ENCODE results near the gene C19orf47. TPM values are rescaled to one million over a fixed set of nuclear protein-coding genes. Genes with fewer than 3 reads are reported as not detected.

Gene C19orf47
- polyA plus RNA-seq, 1 donor from 2014 or later, result 22.8 TPM

GRCh38 chr19:40392894-40393517 lies 44.8 kb upstream of the C19orf47 start:
- H3K27me3 ChIP-seq (ENCODE audit: insufficient read depth, low read depth, low read length), result no peaks in the 10 kb centered on the region
- H2AFZ ChIP-seq (ENCODE audit: low read depth, low read length), result no peak overlapping the region
- H3K4me2 ChIP-seq (ENCODE audit: low read length), result no peak overlapping the region
- TF ChIP-seq MXI1 (conservative IDR thresholded peaks at IDR 0.05; ENCODE audit: poor library complexity, severe bottlenecking) (no peak), EP300 (conservative IDR thresholded peaks at IDR 0.05; ENCODE audit: poor library complexity, severe bottlenecking) (no peak), REST (IDR thresholded peaks at IDR 0.05; ENCODE audit: borderline replicate concordance) (no peak), TAF1 (IDR thresholded peaks at IDR 0.05; ENCODE audit: low read depth) (no peak), RAD21 (conservative IDR thresholded peaks at IDR 0.05) (no peak), EZH2 (IDR thresholded peaks at IDR 0.05; ENCODE audit: borderline replicate concordance, insufficient read depth, low read length, poor library complexity, severe bottlenecking) (no peak), CTCF (IDR thresholded peaks at IDR 0.05; ENCODE audit: poor library complexity, severe bottlenecking) (no peak), POLR2AphosphoS5 (IDR thresholded peaks at IDR 0.05) (no peak), SMC3 (conservative IDR thresholded peaks at IDR 0.05; ENCODE audit: poor library complexity) (no peak)
- no peaks in the 10 kb centered on the region for H4K20me1 ChIP-seq (ENCODE audit: insufficient read depth)
- no peaks in the 10 kb centered on the region for H3K9me2 ChIP-seq (ENCODE audit: insufficient read depth, low read length)
- H3K79me2 ChIP-seq (replicated peaks; ENCODE audit: insufficient read depth, low read length), result no peaks in the 10 kb centered on the region
- no peaks in the 10 kb centered on the region for H3F3A ChIP-seq (ENCODE audit: insufficient read depth, low read length, poor library complexity, severe bottlenecking)
- H3K9ac ChIP-seq (ENCODE audit: low read length), result no peak overlapping the region
- no peak overlapping the region for H3K4me3 ChIP-seq (ENCODE audit: low read length)
- no peak overlapping the region for H3K27ac ChIP-seq (ENCODE audit: low read length)
- H3K36me3 ChIP-seq (ENCODE audit: insufficient read depth, low read length), result no peaks in the 10 kb centered on the region
- no peaks in the 10 kb centered on the region for H3K9me3 ChIP-seq (ENCODE audit: low read length)

GRCh38 chr19:40392123-40392522 lies 43.9 kb upstream of the C19orf47 start:
- Histone ChIP-seq H3K27me3 (ENCODE audit: insufficient read depth, low read depth, low read length) (no peaks in the 10 kb centered on the region), H3F3A (ENCODE audit: insufficient read depth, low read length, poor library complexity, severe bottlenecking) (no peaks in the 10 kb centered on the region), H3K79me2 (replicated peaks; ENCODE audit: insufficient read depth, low read length) (no peaks in the 10 kb centered on the region), H3K4me3 (ENCODE audit: low read length) (no peak overlapping the region), H2AFZ (ENCODE audit: low read depth, low read length) (no peak overlapping the region), H4K20me1 (ENCODE audit: insufficient read depth) (no peaks in the 10 kb centered on the region), H3K9ac (ENCODE audit: low read length) (no peak overlapping the region), H3K36me3 (ENCODE audit: insufficient read depth, low read length) (no peaks in the 10 kb centered on the region), H3K4me2 (ENCODE audit: low read length) (no peak overlapping the region), H3K9me3 (ENCODE audit: low read length) (no peaks in the 10 kb centered on the region), H3K9me2 (ENCODE audit: insufficient read depth, low read length) (no peaks in the 10 kb centered on the region), H3K27ac (ENCODE audit: low read length) (no peak overlapping the region)
- TF ChIP-seq MXI1 (conservative IDR thresholded peaks at IDR 0.05; ENCODE audit: poor library complexity, severe bottlenecking), result no peak
- TF ChIP-seq REST (IDR thresholded peaks at IDR 0.05; ENCODE audit: borderline replicate concordance), result no peak

Measured in neural cell (in vitro differentiated cells).